Hepatocyte (in vitro differentiated cells): ENCODE measurements around the gene JCAD.
"Not testable (repeated sequence)": the region's sequence is repeated elsewhere in the genome, so short reads cannot be mapped to it uniquely, and the experiment has no call there.

Experiments
- EZH2 ChIP-seq: fragments of 200-600 bp; sonication (generic); IDR thresholded peaks from 2 replicates; pipeline ENCODE4 v1.6.1; 2016; ENCODE audit warnings: antibody characterized with exemption, mild to moderate bottlenecking, borderline replicate concordance
- TF ChIP-seq, protein P1 (sequence below): fragments of 200-600 bp; sonication (generic); IDR thresholded peaks from 2 replicates; pipeline ENCODE4 v1.5.1; 2016; ENCODE audit warnings: antibody characterized with exemption, mild to moderate bottlenecking; ENCODE audit not compliant: poor library complexity

DNA sequence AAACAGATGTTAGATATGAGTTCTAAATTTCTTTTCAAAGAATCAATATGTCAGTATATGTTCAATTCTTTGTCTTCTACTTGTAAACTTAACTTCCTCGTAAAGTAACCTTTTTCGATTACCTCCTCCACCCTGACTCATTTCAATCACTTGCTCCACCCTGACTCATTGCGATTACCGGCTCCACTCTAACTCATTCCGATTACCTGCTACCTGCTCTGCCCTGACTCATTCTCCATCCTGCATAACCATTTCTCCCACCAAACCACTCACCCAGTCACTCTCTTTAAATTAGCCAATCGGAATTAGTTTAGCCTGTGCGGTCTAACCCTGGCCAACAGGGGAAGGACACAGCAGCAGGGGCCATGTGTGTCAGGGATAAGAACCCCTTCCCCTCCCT lies 40.3 kb upstream of the JCAD start:
- TF ChIP-seq, protein P1, sequence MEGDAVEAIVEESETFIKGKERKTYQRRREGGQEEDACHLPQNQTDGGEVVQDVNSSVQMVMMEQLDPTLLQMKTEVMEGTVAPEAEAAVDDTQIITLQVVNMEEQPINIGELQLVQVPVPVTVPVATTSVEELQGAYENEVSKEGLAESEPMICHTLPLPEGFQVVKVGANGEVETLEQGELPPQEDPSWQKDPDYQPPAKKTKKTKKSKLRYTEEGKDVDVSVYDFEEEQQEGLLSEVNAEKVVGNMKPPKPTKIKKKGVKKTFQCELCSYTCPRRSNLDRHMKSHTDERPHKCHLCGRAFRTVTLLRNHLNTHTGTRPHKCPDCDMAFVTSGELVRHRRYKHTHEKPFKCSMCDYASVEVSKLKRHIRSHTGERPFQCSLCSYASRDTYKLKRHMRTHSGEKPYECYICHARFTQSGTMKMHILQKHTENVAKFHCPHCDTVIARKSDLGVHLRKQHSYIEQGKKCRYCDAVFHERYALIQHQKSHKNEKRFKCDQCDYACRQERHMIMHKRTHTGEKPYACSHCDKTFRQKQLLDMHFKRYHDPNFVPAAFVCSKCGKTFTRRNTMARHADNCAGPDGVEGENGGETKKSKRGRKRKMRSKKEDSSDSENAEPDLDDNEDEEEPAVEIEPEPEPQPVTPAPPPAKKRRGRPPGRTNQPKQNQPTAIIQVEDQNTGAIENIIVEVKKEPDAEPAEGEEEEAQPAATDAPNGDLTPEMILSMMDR, result not testable (repeated sequence)
- TF ChIP-seq EZH2, result not testable (repeated sequence)
